NCI-H2081 treated with DMSO at 0.1 percent for 48 hours (cell line): ENCODE results near the gene SSTR5.

ENCODE experiments used
- DNase-seq: peaks from one replicate; lab custom pipeline; 2025; lab: John Stamatoyannopoulos, UW

The SSTR5 gene

GRCh38 chr16:1040346-1040745 is 32.2 kb upstream of the SSTR5 start:
- no peak for DNase-seq

GRCh38 chr16:1042049-1042744 is 30.4 kb upstream of the SSTR5 start:
- no peak for DNase-seq

GRCh38 chr16:1042866-1043265 is 29.7 kb upstream of the SSTR5 start:
- no peak for DNase-seq

- no peak for DNase-seq
Measured at GRCh38 chr16:1043881-1044451, 28.6 kb upstream of the SSTR5 start.

- DNase-seq, result no peak
Measured at GRCh38 chr16:1044460-1045309, 27.9 kb upstream of the SSTR5 start.

- DNase-seq, result no peak
Measured at GRCh38 chr16:1045310-1045992, 27.1 kb upstream of the SSTR5 start.

- no peak for DNase-seq
Measured at GRCh38 chr16:1045993-1046911, 26.3 kb upstream of the SSTR5 start.

GRCh38 chr16:1047123-1047522 is 25.4 kb upstream of the SSTR5 start:
- DNase-seq, result no peak

GRCh38 chr16:1047801-1048200 is 24.7 kb upstream of the SSTR5 start:
- no peak for DNase-seq

- no peak for DNase-seq
Measured at GRCh38 chr16:1048442-1049112, 24.0 kb upstream of the SSTR5 start.

GRCh38 chr16:1049113-1049975 is 23.2 kb upstream of the SSTR5 start:
- no peak for DNase-seq

GRCh38 chr16:1049976-1050247 is 22.6 kb upstream of the SSTR5 start:
- no peak for DNase-seq

- no peak for DNase-seq
Measured at GRCh38 chr16:1050516-1050915, 22.0 kb upstream of the SSTR5 start.

GRCh38 chr16:1050921-1051320 is 21.6 kb upstream of the SSTR5 start:
- DNase-seq, result no peak

GRCh38 chr16:1051446-1051845 is 21.1 kb upstream of the SSTR5 start:
- no peak for DNase-seq

- no peak for DNase-seq
Measured at GRCh38 chr16:1052721-1053120, 19.8 kb upstream of the SSTR5 start.

- DNase-seq, result no peak
Measured at GRCh38 chr16:1053121-1053521, 19.4 kb upstream of the SSTR5 start.

GRCh38 chr16:1053700-1054368 is 18.7 kb upstream of the SSTR5 start:
- no peak for DNase-seq
